Left forelimb (tissue), 1 donor: Measurements from ENCODE around the gene XAGE5.
"Not testable (repeated sequence)": the region's sequence is repeated elsewhere in the genome, so short reads cannot be mapped to it uniquely, and the experiment has no call there.

Experiments
- DNase-seq: peaks from one replicate; pipeline ENCODE4 v3.0.0-alpha.2; 2018; ENCODE audit warnings: low spot score

Gene XAGE5

DNA sequence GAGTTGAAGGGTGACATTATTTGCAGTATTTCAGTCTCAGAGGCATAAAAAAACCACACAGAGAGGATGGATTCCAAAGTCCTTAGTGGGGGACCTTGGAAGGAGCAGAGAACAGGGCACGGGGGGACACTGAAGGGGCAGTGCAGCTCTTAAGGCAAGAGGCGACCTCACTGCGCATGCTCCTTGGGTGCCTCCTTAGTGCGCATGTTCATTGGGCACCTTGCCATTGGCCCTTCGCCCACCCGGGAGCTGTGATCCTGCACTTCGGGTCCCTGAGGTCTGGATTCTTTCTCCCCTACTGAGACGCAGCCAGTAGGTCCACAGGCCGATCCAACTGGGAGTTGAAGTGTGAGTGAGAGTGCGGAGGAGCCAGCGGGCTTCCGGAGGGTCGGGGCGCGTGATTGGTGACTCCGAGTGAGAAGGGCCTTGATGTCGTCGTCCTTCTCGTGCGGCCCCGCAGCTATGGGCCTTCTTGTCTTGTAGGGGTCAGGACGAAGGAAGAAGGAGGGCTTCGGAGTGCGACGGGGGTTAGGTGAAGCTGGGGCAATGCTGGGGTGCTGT is at the start of gene XAGE5:
Gene XAGE5, plus strand, starts transcription at position 223 of the 561 bp plus-strand sequence. CDS start 1,280 bp downstream, outside the sequence.
- no peak for DNase-seq

GRCh38 chrX:52765983-52766382 is 45.1 kb upstream of the XAGE5 start:
- DNase-seq = not testable (repeated sequence)

- DNase-seq = not testable (repeated sequence)
Measured at GRCh38 chrX:52773504-52773903, 37.6 kb upstream of the XAGE5 start.

DNA sequence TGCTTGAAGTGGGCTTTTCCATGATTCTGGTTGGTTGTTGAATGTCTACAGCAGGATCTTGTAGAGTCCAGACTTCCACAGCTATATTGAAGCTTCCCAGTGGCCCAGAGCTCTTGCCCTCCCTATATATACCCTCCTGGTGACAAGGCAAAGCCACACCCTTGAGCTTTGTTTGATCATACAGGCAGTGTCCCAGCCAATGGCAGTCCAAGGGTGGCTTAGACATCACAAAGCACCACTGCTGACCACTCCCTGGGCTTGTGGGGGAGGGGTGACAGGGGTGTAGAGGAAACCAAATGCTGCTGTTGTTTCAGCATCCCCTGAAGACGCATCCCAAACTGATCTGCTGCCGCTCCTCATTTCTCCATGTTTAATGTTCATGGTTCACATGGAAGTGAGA is 13.8 kb upstream of the XAGE5 start, which contains the start of gene SPANXN5:
Gene SPANXN5, minus strand, starts transcription at position 101 of the 400 bp plus-strand sequence. Its CDS starts 79 bp downstream, at position 22.
- DNase-seq = not testable (repeated sequence)

GRCh38 chrX:52804876-52805275 is 6.2 kb upstream of the XAGE5 start:
- not testable (repeated sequence) for DNase-seq

- DNase-seq = no peak
Measured at GRCh38 chrX:52819788-52820187, 8.7 kb downstream of the XAGE5 start.

DNA sequence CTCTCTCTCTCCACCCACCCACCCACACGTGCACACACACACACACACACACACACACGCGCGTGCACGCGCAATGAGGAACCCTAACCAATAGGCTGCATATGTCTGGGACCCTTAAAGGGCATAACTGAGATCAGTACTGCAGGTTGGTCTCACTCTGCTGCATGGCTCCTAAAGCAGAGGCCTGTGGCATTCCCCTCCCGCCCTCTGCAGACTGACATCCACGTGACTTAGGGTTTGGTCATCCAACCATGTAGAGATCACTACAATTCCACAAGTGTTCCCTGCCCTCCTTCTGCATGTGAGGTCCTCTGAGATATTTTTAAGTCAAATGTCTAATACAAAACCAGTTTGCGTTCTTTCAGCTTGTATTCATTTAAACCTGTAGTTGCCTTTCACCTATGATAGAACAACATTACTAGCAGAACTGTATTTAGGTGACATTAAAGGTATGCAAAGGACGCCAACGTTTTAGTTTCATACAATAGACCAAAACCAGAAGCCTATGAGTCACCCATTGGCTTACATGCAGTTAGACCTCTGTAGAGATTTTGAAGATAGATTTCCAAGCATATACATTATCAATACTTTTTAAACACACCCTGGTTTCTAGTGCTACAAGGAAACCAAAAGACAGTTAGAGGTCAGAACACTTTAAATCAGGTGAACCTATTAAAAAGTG is 10.1 kb downstream of the XAGE5 start:
- no peak for DNase-seq

DNA sequence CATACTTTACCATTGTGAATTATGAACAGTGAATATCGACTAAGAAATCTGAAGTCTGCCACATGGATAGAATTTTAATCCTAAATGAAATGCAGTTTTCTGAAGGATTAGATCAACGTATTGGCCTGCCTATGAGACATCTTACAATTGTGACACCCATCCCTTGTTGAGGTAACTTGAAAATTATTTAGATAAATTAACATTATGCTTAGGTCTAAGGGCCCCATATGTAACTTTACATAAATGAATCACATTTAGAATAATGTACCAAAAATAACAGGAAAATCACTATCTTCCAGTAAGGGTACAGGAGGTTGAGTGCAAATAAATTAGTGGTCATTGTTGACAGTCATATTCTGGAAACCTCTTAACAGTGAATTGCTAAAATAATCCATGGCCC is 13.5 kb downstream of the XAGE5 start:
- no peak for DNase-seq

- no peak for DNase-seq
Measured at GRCh38 chrX:52830551-52830950, 19.5 kb downstream of the XAGE5 start.

- no peak for DNase-seq
Measured at GRCh38 chrX:52839137-52839536, 28.1 kb downstream of the XAGE5 start.

DNA sequence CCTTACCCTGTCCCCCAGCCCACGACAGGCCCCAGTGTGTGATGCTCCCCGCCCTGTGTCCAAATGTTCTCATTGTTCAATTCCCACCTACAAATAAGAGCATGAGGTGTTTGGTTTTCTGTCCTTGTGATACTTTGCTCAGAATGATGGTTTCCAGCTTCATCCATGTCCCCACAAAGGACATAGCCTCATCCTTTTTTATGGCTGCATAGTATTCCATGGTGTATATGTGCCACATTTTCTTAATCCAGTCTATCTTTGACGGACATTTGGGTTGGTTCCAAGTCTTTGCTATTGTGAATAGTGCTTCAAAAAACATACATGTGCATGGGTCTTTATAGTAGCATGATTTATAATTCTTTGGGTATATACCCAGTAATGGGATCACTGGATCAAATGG is 32.5 kb downstream of the XAGE5 start:
- not testable (repeated sequence) for DNase-seq

- no peak for DNase-seq
Measured at GRCh38 chrX:52852110-52852860, 41.2 kb downstream of the XAGE5 start.

DNA sequence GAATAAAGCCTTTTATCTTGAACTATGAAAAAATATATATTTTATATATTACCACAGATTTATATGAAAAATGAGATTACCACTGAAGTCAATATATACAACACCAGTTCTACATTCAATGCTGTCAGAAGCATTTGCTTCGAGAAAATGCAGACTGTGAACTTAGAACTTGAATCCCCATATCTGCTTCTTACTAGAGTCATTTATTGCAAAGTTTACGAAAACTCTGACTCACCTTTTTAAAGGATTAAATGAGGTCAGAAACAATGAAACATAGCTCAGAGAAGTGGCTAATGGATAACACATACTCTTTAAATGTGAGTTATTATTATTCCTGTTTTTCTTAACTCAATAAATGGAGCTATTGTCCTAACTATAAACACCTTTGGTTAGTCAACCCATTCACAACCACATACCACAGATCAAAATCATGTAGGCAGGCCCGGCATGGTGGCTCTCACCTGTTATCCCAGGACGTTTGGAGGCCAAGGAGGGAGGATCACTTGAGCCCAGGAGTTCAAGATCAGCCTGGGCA is 46.0 kb downstream of the XAGE5 start:
- DNase-seq = not testable (repeated sequence)

DNA sequence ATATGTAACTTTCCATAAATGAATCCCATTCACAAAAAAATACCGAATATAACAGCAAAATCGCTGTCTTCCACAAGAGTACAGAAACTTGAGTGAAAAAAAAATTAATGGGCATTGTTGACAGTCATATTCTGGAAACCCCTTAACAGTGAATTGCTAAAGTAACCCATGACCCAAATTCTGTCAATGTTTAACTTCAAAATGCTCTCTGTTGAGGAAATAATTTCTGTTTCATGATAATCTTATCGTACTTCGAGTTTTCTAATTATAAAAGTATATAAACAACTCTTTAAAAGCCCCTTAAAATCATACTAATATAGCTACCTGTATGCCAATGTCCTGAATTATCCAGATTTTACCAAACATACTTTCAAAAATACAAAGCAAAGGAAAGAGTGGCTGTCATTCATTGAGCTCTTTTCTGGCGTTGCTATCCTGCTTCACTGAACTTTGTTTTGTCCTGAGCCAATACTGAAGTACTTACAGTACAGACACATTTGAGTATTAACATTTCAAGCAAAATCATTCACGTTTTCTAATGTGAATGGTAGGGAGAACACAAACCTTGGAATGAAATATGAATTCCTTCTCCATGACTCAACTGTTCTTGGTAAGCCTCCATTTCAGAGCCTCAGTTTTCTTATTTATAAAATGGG is 54.4 kb downstream of the XAGE5 start:
- no peak for DNase-seq
